Measurements from ENCODE around the gene SNX24. TPM values are rescaled to one million over a fixed set of nuclear protein-coding genes. Genes with fewer than 3 reads are reported as not detected.

The SNX24 gene
- total RNA-seq, 1 donor from 2014 or later = 57.0 TPM

DNA sequence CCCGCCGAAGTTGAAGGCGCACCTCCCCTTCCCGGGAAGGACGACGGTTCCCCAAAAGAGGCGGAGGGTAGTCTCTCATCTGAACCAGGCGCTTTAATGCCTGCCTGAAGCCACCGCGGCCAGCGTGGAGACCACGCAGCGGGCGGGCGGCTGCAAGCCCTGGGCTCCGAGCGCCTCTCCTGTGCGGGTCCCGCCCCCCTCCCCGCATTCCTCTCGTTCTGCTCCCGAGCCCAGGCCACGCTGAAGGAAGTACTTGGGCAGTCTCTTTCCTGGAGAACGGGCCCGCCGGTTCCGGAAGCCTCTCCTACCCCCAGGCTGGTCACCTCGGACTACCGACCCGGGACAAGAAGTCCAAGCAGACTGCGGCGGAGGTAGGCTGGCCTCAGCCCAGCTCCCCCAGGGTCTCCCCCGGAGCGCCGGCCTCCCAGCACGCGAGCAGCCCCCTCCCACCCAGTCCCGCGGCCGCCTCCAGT is 190.5 kb downstream of the SNX24 start:
- Histone ChIP-seq H3K36me3 (ENCODE audit: control insufficient read depth, insufficient read depth, low read length) (no peaks in the 10 kb centered on the region), H3K4me3 (ENCODE audit: low read depth, low read length) (peak overlapping the region; percentile 73), H3K27me3 (ENCODE audit: control insufficient read depth, insufficient read depth, low read length) (no peaks in the 10 kb centered on the region)
- peak; percentile 1 for DNase-seq (ENCODE audit: low read depth)
- TF ChIP-seq, protein P1, sequence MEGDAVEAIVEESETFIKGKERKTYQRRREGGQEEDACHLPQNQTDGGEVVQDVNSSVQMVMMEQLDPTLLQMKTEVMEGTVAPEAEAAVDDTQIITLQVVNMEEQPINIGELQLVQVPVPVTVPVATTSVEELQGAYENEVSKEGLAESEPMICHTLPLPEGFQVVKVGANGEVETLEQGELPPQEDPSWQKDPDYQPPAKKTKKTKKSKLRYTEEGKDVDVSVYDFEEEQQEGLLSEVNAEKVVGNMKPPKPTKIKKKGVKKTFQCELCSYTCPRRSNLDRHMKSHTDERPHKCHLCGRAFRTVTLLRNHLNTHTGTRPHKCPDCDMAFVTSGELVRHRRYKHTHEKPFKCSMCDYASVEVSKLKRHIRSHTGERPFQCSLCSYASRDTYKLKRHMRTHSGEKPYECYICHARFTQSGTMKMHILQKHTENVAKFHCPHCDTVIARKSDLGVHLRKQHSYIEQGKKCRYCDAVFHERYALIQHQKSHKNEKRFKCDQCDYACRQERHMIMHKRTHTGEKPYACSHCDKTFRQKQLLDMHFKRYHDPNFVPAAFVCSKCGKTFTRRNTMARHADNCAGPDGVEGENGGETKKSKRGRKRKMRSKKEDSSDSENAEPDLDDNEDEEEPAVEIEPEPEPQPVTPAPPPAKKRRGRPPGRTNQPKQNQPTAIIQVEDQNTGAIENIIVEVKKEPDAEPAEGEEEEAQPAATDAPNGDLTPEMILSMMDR (IDR thresholded peaks at IDR 0.05; ENCODE audit: insufficient read depth, low read length, poor library complexity, severe bottlenecking) = no peak

DNA sequence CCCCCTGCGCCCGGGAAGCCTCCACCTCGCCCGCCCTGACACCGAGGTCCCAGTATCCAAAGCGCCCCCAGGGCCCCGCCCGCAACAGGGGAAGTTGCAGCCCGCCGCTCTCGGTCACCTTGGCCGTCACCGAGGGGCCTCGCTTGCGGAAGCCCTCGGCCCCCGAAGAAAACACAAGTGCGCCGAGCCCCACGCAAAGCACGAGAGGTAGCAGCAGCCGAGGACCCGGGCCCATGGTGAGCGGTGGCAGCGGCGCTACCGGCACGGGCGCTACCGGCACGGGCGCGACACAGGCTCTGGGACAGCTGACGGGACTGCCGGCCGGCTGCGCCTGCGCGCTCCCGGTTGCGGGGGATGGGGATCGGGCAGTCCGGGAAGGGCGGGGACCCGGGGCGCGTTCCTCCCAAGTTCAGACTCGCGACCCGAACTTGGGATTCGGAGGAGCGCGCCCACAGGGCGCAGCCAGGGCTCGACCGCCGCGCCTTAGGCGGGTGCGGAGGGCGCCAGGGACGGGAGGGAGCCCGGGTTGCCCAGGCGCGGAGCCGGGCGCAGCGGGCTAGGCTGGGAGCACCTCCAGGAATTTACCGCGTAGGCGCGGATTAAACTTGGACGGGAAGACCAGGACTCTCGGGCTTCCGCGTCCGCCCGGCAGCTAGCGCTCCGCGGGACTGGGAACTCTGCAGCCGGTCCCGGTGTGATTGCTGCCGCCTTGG is 191.1 kb downstream of the SNX24 start, which contains the start of gene PPIC:
Gene PPIC (minus strand): TSS at position 335 of the 713 bp plus-strand sequence. CDS start 100 bp downstream, at position 235.
- peak within 1 kb of the TSS; percentile 73 for H3K4me3 ChIP-seq (ENCODE audit: low read depth, low read length)
- H3K36me3 ChIP-seq (ENCODE audit: control insufficient read depth, insufficient read depth, low read length) = no peaks in the 10 kb centered on the region
- DNase-seq (ENCODE audit: low read depth) = peak; percentile 31
- TF ChIP-seq, protein P1 (IDR thresholded peaks at IDR 0.05; ENCODE audit: insufficient read depth, low read length, poor library complexity, severe bottlenecking) = no peak
- no peaks in the 10 kb centered on the region for H3K27me3 ChIP-seq (ENCODE audit: control insufficient read depth, insufficient read depth, low read length)

DNA sequence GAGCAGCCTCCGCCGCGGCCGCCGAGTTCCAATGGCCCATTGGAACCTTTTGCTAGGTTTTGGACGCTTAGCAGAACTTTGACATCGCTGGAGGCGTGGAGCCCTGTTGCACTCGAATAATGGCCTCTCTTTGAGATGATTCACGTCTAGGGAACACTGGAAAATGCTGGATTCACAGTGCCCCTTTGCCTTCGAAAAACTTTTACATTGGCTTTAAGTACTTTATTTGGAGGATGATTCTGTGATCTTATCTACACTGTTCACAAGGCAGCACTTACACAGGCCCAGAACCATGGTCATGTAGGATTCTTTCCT is 191.6 kb downstream of the SNX24 start:
- H3K27me3 ChIP-seq (ENCODE audit: control insufficient read depth, insufficient read depth, low read length) = no peaks in the 10 kb centered on the region
- no peaks in the 10 kb centered on the region for H3K36me3 ChIP-seq (ENCODE audit: control insufficient read depth, insufficient read depth, low read length)
- TF ChIP-seq, protein P1 (IDR thresholded peaks at IDR 0.05; ENCODE audit: insufficient read depth, low read length, poor library complexity, severe bottlenecking) = no peak
- DNase-seq (ENCODE audit: low read depth) = peak; percentile 4
- H3K4me3 ChIP-seq (ENCODE audit: low read depth, low read length) = peak overlapping the region; percentile 73

DNA sequence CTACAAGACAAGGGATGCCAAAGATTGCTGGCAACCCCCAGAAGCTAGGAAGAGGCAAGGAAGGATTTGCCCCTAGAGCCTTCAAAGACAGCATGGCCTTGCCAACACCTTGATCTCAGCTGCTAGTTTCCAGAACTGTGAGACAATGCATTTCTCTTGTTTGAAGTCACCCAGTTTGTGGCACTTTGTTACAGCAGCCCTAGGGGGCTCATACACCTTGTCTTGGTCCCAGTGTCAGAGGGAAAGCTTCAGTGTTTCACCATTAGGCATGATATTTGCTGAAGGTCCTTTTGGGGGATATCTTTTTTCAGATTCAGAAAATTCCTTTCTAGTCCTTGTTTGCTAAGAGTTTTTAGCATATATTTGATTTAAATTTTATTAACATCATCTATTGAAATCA is 194.3 kb downstream of the SNX24 start:
- Histone ChIP-seq H3K4me3 (ENCODE audit: low read depth, low read length) (no peak overlapping the region), H3K36me3 (ENCODE audit: control insufficient read depth, insufficient read depth, low read length) (no peaks in the 10 kb centered on the region), H3K27me3 (ENCODE audit: control insufficient read depth, insufficient read depth, low read length) (no peaks in the 10 kb centered on the region)
- no peak for DNase-seq (ENCODE audit: low read depth)
- TF ChIP-seq, protein P1 (IDR thresholded peaks at IDR 0.05; ENCODE audit: insufficient read depth, low read length, poor library complexity, severe bottlenecking) = no peak

DNA sequence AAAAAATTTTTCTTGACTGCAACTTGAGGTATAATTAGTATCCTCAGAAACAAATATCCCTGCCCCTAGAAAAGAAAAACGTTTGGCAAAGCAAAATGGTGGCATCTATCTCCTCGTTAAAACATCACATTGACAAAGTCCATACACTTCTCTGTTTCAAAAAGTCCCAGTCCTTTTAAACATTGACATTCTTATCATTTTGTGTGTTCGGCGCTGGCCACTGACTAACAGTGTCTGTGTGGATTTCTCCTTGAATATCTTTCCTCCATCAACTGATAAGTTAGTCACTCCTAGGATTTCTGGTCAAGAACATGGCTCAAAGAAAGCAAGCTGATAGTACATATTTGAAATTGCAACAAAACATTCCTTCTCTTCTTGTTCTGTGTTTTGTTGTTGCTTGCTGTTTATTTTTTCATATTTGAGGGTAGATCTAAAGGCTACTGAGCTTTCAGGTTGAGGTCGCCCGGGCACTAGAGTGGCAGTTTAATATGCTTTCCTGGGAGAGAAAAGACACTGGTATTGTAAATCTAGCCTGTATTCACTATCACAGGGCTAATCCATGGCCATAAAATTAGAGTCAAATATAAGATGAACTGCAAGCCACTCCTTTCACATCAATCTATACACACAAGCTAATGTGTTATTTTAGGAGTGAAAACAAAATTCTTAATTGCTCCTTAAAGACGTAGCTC is 199.7 kb downstream of the SNX24 start:
- no peak for DNase-seq (ENCODE audit: low read depth)
- TF ChIP-seq, protein P1 (IDR thresholded peaks at IDR 0.05; ENCODE audit: insufficient read depth, low read length, poor library complexity, severe bottlenecking) = no peak
- no peak overlapping the region for H3K4me3 ChIP-seq (ENCODE audit: low read depth, low read length)
- no peaks in the 10 kb centered on the region for H3K36me3 ChIP-seq (ENCODE audit: control insufficient read depth, insufficient read depth, low read length)
- no peaks in the 10 kb centered on the region for H3K27me3 ChIP-seq (ENCODE audit: control insufficient read depth, insufficient read depth, low read length)

Measured in kidney epithelial cell (primary cell).